GM13976 (cell line): ENCODE measurements around the gene IQCK.

Experiments used
- DNase-seq: peaks from one replicate; pipeline ENCODE4 v3.0.0; 2012; ENCODE audit warnings: low spot score
- in situ Hi-C: fragments of 300-500 bp; cut with MboI; formaldehyde crosslinking; loops from one replicate; pipeline ENCODE4 v1.12.0; 2022; ENCODE audit warnings: low sequenced_read_pairs, mixed read lengths, inconsistent platforms; ENCODE audit not compliant: unreplicated experiment
- TF ChIP-seq, protein P1 (sequence below): IDR thresholded peaks from 2 replicates; pipeline ENCODE4 v1.5.1; 2012; ENCODE audit warnings: borderline replicate concordance, mild to moderate bottlenecking; ENCODE audit not compliant: insufficient read depth; ENCODE audit errors: extremely low read depth, missing control alignments, control extremely low read depth

Gene IQCK

DNA sequence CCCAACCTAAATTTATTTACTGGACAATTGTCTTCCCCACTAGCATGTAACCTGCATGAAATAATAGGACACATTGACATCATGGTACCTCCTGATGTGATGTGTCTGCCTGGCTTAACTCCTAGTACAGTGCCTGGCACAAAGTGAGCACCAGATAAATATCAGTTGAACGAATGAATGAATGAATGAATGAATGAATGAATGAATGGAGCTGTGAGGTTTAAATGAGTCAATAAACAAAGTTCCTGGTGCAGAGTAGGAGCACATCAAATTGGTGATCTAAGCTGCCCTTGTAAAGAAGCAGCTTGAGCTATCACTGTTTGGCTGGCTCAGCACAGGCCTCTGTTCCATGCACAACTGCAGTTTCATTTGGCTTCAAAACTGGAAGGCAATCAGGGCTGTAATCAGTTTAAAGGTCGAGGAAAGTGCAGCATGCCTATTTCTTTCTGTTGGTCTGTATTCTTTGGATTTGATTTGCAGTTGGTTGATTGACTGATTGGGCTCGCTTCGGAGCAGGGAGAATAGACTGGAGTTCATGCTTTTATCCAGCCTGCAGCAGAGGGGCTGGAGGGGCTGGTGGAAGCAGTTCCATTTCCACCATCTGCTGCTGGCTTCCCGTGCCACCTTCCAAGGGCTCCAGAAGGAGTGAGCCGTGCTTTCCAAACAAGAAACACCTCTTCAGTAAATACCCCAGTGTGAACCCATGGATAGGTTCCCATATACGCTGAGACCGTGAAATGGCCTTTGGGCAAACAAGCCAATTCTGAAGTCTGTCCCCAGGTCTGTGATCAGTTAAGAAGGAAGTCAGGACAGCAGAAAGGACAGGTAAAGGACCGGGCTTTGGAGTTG, 112.0 kb downstream of the IQCK start:
- in situ Hi-C loops: no loop called here
- TF ChIP-seq, protein P1, sequence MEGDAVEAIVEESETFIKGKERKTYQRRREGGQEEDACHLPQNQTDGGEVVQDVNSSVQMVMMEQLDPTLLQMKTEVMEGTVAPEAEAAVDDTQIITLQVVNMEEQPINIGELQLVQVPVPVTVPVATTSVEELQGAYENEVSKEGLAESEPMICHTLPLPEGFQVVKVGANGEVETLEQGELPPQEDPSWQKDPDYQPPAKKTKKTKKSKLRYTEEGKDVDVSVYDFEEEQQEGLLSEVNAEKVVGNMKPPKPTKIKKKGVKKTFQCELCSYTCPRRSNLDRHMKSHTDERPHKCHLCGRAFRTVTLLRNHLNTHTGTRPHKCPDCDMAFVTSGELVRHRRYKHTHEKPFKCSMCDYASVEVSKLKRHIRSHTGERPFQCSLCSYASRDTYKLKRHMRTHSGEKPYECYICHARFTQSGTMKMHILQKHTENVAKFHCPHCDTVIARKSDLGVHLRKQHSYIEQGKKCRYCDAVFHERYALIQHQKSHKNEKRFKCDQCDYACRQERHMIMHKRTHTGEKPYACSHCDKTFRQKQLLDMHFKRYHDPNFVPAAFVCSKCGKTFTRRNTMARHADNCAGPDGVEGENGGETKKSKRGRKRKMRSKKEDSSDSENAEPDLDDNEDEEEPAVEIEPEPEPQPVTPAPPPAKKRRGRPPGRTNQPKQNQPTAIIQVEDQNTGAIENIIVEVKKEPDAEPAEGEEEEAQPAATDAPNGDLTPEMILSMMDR: no peak
- no peak for DNase-seq

DNA sequence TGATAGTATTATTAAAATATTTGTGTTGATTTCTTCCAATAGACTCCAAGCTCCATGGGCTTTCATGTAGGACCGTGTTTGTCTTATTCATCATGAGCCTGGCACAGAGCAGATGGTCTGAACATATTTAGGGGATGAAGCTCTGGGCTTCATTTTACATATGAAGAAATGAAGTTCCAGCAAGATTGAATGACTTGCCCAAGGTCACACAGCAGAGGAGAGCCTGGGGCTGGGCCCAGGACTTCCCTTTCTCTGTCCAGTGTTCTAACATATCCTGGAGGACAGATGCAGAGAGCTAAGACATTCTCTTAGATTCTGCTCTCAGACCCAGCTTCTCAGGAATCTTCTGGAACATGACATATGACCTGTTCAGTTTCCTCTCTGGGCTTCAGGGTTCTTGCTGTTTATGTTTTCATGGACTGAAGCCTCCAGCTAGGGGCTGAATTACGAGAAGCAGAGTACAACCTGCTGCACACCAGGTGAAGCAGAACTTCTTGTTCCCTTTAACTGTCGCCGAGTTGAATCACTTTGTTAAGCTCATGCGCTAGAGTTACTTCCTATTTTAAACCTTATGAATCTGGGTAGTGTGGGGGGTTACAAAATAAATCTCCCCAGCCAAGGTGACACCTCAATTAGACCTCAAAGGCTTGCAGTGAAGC, 113.0 kb downstream of the IQCK start:
- in situ Hi-C loops: no loop called here
- TF ChIP-seq, protein P1: no peak
- no peak for DNase-seq

DNA sequence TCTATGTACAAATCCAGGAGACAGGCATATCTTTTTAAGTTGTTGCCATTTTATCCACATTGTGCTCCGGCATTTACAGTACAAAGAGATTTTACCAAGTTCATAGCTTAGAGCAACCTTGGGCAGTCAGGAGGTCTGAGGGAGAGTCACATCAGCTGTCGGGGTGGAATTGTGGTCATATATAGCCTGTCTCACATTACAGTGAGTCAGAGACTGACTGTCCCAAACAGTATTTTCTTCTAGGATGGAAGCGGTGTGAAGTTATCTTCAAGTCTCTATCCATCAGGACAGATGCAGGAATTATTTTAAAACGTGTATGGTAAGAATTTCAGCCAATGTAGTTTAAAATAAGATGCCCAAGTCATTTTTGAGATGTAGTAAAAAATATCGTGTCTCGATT, 113.6 kb downstream of the IQCK start:
- DNase-seq: no peak
- TF ChIP-seq, protein P1: no peak
- in situ Hi-C loops: no loop called here

DNA sequence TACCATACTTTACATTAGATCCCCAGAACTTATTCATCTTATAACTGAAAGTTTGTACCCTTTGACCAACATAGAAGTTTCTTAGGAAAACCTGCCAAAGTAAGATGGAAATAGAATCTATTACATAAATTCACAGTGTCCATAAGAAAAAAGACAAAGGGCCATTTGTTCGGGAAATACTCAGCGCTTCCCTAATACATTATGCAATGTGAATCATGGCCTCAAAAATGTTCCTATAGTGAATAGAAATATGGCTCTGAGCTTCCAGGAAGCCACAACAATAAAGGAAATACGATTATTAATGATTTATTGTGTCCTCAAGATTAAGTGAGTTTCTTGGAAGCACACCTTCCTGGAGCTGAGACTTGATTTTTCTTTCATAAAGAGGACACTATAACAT, 115.1 kb downstream of the IQCK start:
- TF ChIP-seq, protein P1: no peak
- in situ Hi-C loops: no loop called here
- no peak for DNase-seq

DNA sequence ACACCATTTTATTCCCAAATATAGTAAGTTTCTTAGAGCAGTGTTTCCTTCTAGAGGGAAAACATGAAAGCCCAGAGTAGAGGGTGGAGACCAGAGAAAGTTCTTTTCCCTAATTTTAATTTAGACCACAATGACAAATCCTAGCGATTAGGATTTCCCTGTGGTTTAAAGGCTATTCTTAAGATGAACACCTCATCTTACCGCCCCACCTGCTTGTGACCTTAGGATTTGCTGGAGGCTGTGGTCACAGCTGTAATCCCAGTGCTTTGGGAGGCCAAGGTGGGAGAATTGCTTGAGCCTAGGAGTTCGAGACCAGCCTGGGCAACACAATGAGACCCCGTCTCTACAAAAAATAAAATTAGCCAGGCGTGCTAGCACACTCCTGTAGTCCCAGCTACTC, 115.5 kb downstream of the IQCK start:
- in situ Hi-C loops: no loop called here
- TF ChIP-seq, protein P1: no peak
- no peak for DNase-seq

DNA sequence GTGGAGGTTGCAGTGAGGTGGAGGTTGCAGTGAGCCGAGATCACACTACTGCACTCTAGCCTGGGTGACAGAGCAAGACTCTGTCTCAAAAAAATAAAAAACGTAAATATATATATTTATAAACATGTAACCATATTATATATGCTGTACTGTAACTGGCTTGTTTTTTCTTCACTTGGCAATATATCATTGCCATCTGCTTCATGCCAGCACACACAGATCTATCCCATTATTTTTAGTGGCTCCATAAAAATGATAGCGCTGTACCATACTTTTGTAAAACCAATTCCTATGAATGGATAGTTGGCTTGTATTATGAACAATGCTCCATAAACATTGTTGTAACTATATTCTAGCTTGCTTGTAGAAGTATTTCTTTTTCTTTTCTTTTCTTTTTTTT, 117.1 kb downstream of the IQCK start:
- DNase-seq: no peak
- in situ Hi-C loops: no loop called here
- TF ChIP-seq, protein P1: no peak
